Measurements from ENCODE around the gene ELAC2.
A peak's percentile ranks its signal among the peaks of the same experiment; 100 is the strongest.
"Not testable (repeated sequence)": the region's sequence is repeated elsewhere in the genome, so short reads cannot be mapped to it uniquely, and the experiment has no call there.

The ELAC2 gene

DNA sequence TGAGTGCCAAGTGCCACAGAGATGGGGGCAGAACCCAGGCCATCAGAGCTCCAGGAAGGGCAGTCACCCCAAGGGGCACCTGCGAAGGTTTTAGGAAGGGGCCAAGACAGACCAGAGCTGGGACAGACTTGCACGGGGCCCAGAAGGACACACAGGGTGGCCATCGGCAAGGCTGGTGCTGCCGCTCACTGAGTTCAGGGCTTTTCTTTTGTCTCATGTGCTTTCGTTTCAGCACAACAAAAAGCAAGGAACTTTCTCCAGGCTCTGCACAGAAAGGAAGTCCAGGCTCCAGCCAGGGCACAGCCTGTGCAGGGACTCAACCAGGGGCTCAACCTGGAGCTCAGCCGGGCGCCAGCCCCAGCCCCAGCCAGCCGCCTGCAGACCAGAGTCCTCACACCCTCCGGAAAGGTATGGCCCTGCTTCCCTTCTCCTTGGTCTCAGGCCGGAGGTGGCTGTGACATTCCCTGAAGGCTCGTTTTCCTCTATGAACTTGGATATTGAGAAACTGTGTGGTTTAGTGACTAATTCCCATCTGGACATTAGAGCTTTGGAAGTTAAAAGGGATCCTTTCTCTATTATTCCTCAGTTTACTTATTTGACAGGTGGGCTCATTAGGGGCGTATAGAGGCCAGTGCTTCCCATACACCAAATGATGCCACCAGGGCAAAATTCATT is 37.9 kb downstream of the ELAC2 start:
- H3K4me3 ChIP-seq (ENCODE audit: low read depth, low read length) = no peak overlapping the region
- ChIA-PET CTCF (interaction anchor here (1.1 kb wide), 1 partner anchor 238 kb away, joined by 3 read pairs; no protein-coding TSS in a partner anchor), POLR2A (no interaction called here)
- DNase-seq (ENCODE audit: low read depth, low spot score) = no peak
- TF ChIP-seq, protein P1, sequence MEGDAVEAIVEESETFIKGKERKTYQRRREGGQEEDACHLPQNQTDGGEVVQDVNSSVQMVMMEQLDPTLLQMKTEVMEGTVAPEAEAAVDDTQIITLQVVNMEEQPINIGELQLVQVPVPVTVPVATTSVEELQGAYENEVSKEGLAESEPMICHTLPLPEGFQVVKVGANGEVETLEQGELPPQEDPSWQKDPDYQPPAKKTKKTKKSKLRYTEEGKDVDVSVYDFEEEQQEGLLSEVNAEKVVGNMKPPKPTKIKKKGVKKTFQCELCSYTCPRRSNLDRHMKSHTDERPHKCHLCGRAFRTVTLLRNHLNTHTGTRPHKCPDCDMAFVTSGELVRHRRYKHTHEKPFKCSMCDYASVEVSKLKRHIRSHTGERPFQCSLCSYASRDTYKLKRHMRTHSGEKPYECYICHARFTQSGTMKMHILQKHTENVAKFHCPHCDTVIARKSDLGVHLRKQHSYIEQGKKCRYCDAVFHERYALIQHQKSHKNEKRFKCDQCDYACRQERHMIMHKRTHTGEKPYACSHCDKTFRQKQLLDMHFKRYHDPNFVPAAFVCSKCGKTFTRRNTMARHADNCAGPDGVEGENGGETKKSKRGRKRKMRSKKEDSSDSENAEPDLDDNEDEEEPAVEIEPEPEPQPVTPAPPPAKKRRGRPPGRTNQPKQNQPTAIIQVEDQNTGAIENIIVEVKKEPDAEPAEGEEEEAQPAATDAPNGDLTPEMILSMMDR (IDR thresholded peaks at IDR 0.05; ENCODE audit: insufficient read depth, low read length, missing control alignments) = no peak

DNA sequence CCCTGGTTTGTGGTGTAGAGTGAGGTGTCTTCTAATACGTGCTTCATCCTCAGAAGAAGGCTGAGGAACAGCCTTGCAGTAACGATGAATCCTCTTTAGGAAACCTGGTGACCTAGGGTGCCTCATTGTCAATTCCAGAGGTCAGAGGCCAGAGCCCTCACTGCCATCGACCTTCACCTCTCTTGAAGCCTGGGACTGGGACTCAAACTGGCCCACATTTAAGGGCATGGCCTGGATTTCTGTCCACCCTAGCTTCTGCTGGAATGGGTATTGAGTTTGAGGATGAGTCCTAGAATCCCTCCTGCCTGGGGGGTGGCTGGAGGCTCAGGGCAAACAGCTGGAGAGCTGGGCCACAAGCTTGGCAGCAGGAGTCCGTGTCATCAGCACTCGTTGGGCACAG is 38.6 kb downstream of the ELAC2 start:
- DNase-seq (ENCODE audit: low read depth, low spot score) = no peak
- ChIA-PET CTCF (no interaction called here), POLR2A (no interaction called here)
- TF ChIP-seq, protein P1 (IDR thresholded peaks at IDR 0.05; ENCODE audit: insufficient read depth, low read length, missing control alignments) = no peak
- no peak overlapping the region for H3K4me3 ChIP-seq (ENCODE audit: low read depth, low read length)

DNA sequence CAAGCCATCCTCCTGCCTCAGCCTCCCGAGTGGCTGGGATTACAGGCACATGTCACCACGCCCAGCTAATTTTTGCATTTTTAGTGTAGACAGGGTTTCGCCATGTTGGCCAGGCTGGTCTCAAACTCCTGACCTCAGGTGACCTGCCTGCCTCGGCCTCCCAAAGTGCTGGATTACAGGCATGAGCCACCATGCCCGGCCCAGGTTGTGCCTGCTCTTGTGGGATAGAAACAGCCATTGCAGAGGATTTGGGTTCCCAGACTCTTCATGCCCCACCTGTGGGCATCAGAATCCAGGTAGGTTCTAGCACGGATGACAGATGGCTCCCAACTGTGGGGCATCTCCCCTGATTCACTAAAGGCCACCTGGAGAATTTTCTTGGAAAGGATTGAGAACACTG is 39.0 kb downstream of the ELAC2 start:
- POLR2A ChIA-PET; CTCF ChIA-PET; H3K4me3 ChIP-seq (ENCODE audit: low read depth, low read length); DNase-seq (ENCODE audit: low read depth, low spot score): not testable (repeated sequence)

DNA sequence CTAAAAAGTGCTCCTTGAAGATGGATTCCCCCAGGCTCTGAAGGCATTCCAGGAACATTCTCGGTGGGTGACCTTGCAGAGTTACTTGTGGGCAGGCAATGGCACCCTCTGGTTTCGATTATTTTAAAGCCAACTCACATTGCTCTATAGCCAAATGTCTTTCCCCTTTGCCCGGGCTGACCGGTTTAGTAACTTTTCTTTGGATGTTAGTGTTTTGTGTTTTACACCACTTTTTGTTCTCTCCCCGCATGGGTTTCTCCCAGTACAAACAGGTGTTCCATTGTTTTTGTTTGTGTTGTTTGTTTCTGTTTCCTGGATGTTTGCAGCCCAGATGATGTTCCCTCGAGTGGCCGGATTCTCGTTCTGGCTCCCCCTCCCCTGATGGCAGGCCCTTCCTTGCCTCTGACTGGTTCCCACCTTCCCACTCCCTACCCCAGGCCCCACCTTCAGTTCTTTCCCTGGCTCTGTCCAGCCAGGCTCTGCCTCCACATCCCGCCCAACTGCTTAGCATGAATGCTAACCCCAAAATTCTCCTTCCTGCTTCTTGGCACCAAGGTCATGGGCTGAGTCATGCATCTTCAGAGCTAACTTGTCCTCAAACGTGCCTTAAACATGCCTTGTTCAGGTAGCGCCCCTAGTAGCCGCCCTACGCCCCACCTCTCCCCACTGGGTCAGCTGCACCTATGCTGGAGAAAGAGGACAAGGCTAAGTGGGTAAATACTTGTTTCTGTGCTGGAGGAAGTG is 40.6 kb downstream of the ELAC2 start:
- TF ChIP-seq, protein P1 (IDR thresholded peaks at IDR 0.05; ENCODE audit: insufficient read depth, low read length, missing control alignments) = no peak
- POLR2A ChIA-PET = no interaction called here
- no peak for DNase-seq (ENCODE audit: low read depth, low spot score)
- CTCF ChIA-PET = no interaction called here
- H3K4me3 ChIP-seq (ENCODE audit: low read depth, low read length) = no peak overlapping the region

DNA sequence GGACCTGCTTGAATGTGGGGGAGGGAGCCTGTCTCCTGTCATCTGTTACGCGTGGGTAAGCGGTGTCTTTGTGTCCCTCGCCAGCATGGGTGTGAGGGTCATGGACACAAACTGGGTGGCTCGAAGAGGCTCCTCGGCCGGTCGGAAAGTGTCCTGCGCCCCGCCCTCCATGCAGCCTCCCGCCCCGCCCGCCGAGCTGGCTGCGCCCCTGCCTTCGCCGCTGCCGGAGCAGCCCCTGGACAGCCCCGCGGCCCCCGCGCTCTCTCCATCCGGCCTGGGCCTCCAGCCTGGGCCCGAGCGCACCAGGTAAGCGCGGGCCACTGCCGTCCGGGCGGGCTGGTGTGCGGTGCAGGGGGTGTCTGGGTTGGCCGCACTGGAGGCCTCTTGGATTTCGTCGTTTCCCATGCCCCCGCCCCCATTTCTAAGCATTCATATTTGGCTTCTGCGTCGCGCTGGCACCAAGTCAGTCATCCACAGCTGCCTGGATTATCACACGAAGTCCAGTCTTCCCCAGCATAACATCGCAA is 43.8 kb downstream of the ELAC2 start:
- DNase-seq (ENCODE audit: low read depth, low spot score) = no peak
- H3K4me3 ChIP-seq (ENCODE audit: low read depth, low read length) = peak overlapping the region; percentile 48
- ChIA-PET POLR2A (no interaction called here), CTCF (interaction anchor here (1.3 kb wide), 1 partner anchor 12 kb away, joined by 5 read pairs; no protein-coding TSS in a partner anchor)
- TF ChIP-seq, protein P1 (IDR thresholded peaks at IDR 0.05; ENCODE audit: insufficient read depth, low read length, missing control alignments) = no peak

DNA sequence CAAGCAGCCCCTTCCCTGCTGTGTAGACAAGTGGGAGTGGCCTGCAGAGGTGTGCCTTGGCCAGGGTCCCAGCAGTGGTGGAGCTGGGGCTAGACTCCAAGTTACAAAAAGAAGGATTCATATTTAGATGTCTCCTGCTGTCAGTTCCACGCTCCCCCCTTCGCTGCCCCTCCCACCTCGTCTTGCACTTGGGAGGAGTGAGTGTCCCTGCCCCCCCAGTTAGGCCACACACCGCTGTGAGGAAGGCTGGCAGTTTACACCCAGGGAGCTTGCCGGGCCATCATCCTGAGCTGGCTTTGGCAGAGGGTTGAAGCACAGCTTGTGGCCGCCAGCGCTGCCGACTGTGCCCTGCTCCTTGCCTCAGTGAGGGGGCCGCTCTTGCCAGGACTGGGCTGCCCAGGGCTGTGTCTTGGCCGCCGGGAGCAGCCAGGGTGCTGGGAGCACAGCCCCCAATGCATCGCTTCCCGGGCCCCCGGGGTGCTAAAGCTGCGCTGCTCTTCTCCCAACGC is 44.3 kb downstream of the ELAC2 start:
- CTCF ChIA-PET = interaction anchor here (1.3 kb wide), 1 partner anchor 12 kb away, joined by 5 read pairs; no protein-coding TSS in a partner anchor
- TF ChIP-seq, protein P1 (IDR thresholded peaks at IDR 0.05; ENCODE audit: insufficient read depth, low read length, missing control alignments) = no peak
- POLR2A ChIA-PET = no interaction called here
- DNase-seq (ENCODE audit: low read depth, low spot score) = no peak
- H3K4me3 ChIP-seq (ENCODE audit: low read depth, low read length) = peak overlapping the region; percentile 48

All from AG04449 (cell line).